LNCAP (cell line): ENCODE measurements around the gene SMAD3.

Experiments
- TF ChIP-seq, protein P1 (sequence below): fragments of 450-650 bp; IDR thresholded peaks from 2 replicates; pipeline ENCODE4 v1.5.1; 2017; ENCODE audit warnings: mild to moderate bottlenecking

Gene SMAD3

DNA sequence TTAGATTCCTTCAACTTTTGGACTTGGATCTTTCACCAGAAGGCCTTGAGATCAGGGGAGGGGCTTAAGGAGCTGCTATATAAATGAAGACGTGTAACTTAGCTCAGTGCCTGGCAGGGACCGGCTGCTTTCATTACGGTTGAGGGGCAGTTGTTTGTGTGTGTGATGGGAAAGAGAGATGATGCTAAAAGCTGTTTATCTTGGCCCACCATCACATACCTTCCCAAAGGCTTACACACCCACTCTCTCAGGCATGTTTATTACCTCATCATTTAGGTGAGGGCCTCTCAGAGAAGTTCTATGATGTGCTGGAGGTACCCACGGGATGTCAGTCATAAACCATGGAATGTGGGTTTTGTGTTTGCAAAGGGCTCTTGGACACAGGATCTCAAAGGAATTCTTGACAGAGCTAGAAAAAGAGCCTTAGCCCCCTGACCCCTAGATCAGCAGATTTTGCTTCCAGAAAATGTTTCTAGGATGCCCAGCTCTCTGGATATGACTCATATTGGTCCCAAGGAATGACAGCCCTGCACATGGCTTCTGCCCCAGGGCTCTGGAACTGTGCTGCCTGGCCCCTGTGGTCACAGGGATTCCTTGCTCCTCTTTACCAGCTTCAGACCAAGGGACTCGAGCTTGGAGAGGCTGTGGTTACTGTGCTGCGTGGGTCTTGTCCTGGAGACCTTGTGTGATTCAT is 15.9 kb upstream of the SMAD3 start:
- TF ChIP-seq, protein P1, sequence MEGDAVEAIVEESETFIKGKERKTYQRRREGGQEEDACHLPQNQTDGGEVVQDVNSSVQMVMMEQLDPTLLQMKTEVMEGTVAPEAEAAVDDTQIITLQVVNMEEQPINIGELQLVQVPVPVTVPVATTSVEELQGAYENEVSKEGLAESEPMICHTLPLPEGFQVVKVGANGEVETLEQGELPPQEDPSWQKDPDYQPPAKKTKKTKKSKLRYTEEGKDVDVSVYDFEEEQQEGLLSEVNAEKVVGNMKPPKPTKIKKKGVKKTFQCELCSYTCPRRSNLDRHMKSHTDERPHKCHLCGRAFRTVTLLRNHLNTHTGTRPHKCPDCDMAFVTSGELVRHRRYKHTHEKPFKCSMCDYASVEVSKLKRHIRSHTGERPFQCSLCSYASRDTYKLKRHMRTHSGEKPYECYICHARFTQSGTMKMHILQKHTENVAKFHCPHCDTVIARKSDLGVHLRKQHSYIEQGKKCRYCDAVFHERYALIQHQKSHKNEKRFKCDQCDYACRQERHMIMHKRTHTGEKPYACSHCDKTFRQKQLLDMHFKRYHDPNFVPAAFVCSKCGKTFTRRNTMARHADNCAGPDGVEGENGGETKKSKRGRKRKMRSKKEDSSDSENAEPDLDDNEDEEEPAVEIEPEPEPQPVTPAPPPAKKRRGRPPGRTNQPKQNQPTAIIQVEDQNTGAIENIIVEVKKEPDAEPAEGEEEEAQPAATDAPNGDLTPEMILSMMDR: no peak

DNA sequence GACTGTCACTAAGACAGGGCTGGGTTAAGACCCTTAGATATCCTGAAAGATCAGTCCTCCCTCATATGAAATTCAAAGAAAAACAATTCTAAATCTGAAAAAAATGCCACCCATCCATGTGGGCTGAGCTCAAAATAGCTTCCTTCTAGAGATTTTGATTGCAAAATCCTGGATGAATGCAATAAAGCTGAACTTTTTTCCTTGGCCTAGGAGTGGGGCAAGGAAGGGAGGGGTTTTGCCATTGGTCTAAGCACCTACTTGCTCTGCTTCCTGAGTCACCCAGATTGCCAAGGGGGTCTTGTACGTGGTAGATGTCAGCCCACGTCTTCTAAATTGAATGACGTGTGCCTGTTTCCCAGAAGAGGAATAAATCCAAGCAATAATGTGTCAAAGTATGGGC is 15.3 kb upstream of the SMAD3 start:
- TF ChIP-seq, protein P1: no peak

DNA sequence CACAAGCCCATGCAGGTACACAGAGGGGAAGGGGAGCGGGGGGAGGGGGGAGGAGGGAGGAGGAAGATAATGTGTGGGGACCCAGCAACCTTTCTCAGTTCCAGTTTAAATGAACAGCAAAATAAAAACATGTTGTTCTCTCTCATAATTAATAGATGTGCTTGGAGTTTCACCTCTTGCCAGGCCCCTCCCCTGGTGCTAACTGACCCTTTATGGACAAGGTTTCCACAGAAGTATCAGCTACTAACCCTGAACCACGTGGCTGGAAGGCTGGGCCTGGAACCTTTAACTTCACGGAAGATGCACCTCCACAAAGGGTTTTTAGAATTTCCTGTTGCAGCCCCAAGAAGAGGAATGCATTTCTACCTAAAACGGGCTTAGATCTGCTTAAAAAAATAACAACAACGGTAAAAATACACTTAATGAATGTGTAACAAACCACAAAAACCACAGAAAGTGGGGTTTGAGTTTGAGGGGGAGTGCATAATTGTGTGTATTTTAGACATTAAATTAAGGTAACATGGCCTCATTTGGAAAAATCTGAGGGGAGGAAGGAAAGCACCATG is 14.8 kb upstream of the SMAD3 start:
- TF ChIP-seq, protein P1: no peak

DNA sequence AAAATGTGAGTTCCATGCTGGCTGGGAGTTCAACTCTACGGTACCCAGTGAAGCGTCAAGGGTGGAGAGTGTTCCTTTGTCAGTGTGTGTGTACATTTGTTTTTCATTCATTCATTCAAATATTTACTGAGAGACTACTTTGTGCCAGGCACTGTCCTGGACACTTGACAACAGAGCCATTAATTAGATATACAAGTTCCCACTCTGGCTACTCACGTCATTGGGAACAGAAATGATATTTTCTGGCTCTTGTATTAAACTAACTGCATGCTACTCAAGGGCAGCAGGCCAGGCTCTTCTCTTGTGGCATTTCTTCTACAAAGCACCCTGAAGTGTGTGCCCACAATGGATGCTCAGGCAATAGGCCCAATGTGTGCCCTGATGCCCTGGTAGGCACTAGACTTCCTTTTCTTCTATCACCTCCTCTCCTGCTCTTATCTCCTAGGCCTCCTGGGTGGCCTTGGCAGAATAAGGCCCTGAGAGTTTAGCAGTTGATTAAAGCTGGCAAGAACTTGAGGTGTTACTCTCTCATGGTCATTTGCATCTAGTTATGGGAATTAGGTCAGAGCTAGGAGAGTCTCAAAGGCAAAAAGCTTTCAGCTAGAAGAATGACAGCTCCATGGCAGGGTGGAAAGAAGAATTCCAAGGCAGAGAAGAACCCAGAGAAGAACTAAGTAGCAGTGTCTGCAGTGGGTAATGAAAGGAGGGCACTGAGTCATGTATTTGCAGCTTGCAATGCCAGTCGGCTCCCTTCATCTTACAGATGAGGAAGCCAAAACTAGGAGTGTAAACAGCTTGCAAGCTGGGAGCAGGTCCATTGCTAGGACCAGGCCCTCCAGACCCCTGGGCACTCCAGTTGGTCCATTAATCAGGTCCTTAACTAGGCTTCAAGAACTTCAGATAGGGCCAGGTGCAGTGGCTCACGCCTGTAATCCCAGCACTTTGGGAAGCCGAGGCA is 14.0 kb upstream of the SMAD3 start:
- TF ChIP-seq, protein P1: no peak

DNA sequence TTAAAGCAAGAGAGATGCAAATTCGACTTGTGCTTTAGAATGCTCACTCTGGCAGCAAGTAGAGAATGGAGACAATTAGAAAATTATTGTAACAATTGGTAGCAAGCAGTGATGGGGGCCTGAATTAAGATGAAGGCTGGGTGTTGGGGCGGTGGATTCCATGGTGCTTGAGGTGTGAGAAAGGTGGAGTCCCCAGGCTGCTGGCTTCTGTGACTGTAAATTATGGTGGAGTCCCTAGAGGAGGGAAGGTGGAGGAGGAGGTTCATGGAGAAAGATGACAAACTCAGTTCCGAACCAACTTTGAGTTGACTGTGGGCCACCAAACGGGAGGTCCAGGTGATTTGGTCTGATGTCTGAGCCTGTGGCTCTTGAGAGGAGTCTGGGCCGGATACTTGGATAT is 10.7 kb upstream of the SMAD3 start:
- TF ChIP-seq, protein P1: no peak

DNA sequence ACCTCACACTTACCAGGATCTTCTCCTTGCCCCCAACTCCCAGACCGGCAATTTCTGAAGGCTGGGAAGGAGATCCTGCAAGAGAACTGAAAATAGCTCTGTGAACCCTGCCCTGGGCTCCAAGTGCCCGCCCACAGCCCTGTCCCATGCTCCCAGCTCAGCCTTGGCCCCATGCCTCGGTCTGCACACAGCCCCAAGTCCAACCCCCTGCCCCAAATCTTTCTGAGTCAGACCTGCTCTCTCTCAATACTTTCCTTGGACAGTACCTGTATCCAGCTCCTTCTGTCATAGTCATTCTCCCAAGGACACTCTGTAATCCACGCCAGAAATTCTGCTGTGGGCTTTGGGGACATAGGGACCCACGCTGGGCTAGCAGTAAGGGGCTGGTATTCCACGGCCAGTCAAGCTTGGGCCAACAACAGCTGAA is 6.3 kb upstream of the SMAD3 start:
- TF ChIP-seq, protein P1: no peak

DNA sequence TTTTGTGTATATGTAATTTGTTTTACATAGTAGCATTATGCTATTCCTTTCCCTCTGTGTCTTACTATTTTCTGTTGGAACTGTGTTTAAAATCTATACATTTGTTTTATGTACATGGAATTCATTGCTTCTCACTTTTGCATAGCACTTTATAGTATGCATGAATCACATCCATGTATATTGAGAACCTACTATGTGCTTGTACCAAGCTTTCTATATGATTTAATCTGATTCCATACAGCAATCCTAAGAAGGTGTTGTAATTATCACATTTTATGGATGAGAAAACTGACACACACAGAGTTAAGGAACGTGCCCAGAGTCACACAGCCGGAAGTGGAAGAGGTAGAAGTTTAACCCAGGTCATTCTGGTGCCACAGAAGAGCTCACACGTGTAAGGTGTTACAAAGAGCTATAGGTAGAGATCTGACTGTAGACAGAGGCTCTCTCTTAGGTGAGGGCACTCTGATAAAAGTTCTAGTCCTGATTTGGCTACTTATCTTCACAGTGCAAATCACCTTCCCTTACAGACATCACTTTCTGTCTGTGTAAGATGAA is 3.5 kb upstream of the SMAD3 start:
- TF ChIP-seq, protein P1: no peak
